ENCODE data around the gene COBL. TPM values are rescaled to one million over a fixed set of nuclear protein-coding genes. Genes with fewer than 3 reads are reported as not detected.

The COBL gene
- total RNA-seq, 1 experiment from 2014 or later = 8.6 TPM

- POLR2A ChIA-PET (ENCODE audit: unreplicated experiment) = no interaction called here
- peaks cover 18% of the 10 kb centered on the region for H3K4me1 ChIP-seq (ENCODE audit: insufficient read depth, low read length)
- no peaks in the 10 kb centered on the region for H3F3A ChIP-seq (ENCODE audit: low read length, unreplicated experiment)
- no peak overlapping the region for H3K9ac ChIP-seq (ENCODE audit: low read length)
- no peak overlapping the region for H3K4me3 ChIP-seq (ENCODE audit: low read length)
- TF ChIP-seq EZH2 (IDR thresholded peaks at IDR 0.05; ENCODE audit: low read length, unreplicated experiment) = no peak
- no peak for TF ChIP-seq EZH2phosphoT487 (IDR thresholded peaks at IDR 0.05; ENCODE audit: borderline replicate concordance, low read length)
- TF ChIP-seq CTCF (conservative IDR thresholded peaks at IDR 0.05; ENCODE audit: low read depth, low read length) = no peak
- intact Hi-C loops (cut with micrococcal nuclease) = loop anchor here (1.0 kb wide), 1 partner anchor 37 kb away; no protein-coding TSS in a partner anchor
- ATAC-seq (peak; percentile 48), DNase-seq (no peak)
- no peak overlapping the region for H2AFZ ChIP-seq (ENCODE audit: low read length)
- no TSS peak for BruUV-seq (replicated peaks)
- no peak overlapping the region for H3K27ac ChIP-seq (ENCODE audit: low read length)
- no peaks in the 10 kb centered on the region for H4K20me1 ChIP-seq (ENCODE audit: low read length)
- H3K9me2 ChIP-seq (replicated peaks; ENCODE audit: low read length) = no peaks in the 10 kb centered on the region
- no peaks in the 10 kb centered on the region for H3K27me3 ChIP-seq (ENCODE audit: low read length)
- H3K36me3 ChIP-seq (ENCODE audit: low read depth, low read length) = no peaks in the 10 kb centered on the region
- no peak overlapping the region for H3K4me2 ChIP-seq (ENCODE audit: low read length)
- no peaks in the 10 kb centered on the region for H3K9me3 ChIP-seq (ENCODE audit: low read length)
- no peaks in the 10 kb centered on the region for H3K79me2 ChIP-seq (ENCODE audit: low read length)
- CTCF ChIA-PET = no interaction called here
These were observed 178.2 kb downstream of the COBL start for GRCh38 chr7:51138123-51139085.

- peaks cover 15% of the 10 kb centered on the region for H3K4me1 ChIP-seq (ENCODE audit: insufficient read depth, low read length)
- POLR2A ChIA-PET (ENCODE audit: unreplicated experiment) = interaction anchor here (0.8 kb wide), 1 partner anchor 540 kb away, joined by 5 read pairs; no protein-coding TSS in a partner anchor
- H3K4me3 ChIP-seq (ENCODE audit: low read length) = no peak overlapping the region
- H3K27ac ChIP-seq (ENCODE audit: low read length) = no peak overlapping the region
- DNase-seq (no peak), ATAC-seq (no peak)
- intact Hi-C loops (cut with micrococcal nuclease) = no loop called here
- H2AFZ ChIP-seq (ENCODE audit: low read length) = no peak overlapping the region
- H3K27me3 ChIP-seq (ENCODE audit: low read length) = no peaks in the 10 kb centered on the region
- H3K9ac ChIP-seq (ENCODE audit: low read length) = no peak overlapping the region
- H4K20me1 ChIP-seq (ENCODE audit: low read length) = no peaks in the 10 kb centered on the region
- TF ChIP-seq CTCF (conservative IDR thresholded peaks at IDR 0.05; ENCODE audit: low read depth, low read length) (no peak), EZH2 (IDR thresholded peaks at IDR 0.05; ENCODE audit: low read length, unreplicated experiment) (no peak), EZH2phosphoT487 (IDR thresholded peaks at IDR 0.05; ENCODE audit: borderline replicate concordance, low read length) (no peak)
- H3K9me3 ChIP-seq (ENCODE audit: low read length) = no peaks in the 10 kb centered on the region
- H3K4me2 ChIP-seq (ENCODE audit: low read length) = no peak overlapping the region
- no peaks in the 10 kb centered on the region for H3K36me3 ChIP-seq (ENCODE audit: low read depth, low read length)
- CTCF ChIA-PET = no interaction called here
- H3K9me2 ChIP-seq (replicated peaks; ENCODE audit: low read length) = no peaks in the 10 kb centered on the region
- H3K79me2 ChIP-seq (ENCODE audit: low read length) = no peaks in the 10 kb centered on the region
- no TSS peak for BruUV-seq (replicated peaks)
- no peaks in the 10 kb centered on the region for H3F3A ChIP-seq (ENCODE audit: low read length, unreplicated experiment)
These were observed 181.0 kb downstream of the COBL start for GRCh38 chr7:51135576-51135975.

- Histone ChIP-seq H3K9me3 (ENCODE audit: low read length) (no peaks in the 10 kb centered on the region), H2AFZ (ENCODE audit: low read length) (no peak overlapping the region), H3K4me2 (ENCODE audit: low read length) (no peak overlapping the region), H3K27me3 (ENCODE audit: low read length) (no peaks in the 10 kb centered on the region), H3K36me3 (ENCODE audit: low read depth, low read length) (no peaks in the 10 kb centered on the region), H3K9me2 (replicated peaks; ENCODE audit: low read length) (no peaks in the 10 kb centered on the region), H3K9ac (ENCODE audit: low read length) (no peak overlapping the region), H3K79me2 (ENCODE audit: low read length) (no peaks in the 10 kb centered on the region), H4K20me1 (ENCODE audit: low read length) (no peaks in the 10 kb centered on the region), H3K4me1 (ENCODE audit: insufficient read depth, low read length) (no peaks in the 10 kb centered on the region), H3K4me3 (ENCODE audit: low read length) (no peak overlapping the region), H3K27ac (ENCODE audit: low read length) (no peak overlapping the region), H3F3A (ENCODE audit: low read length, unreplicated experiment) (no peaks in the 10 kb centered on the region)
- no peak for DNase-seq
- ChIA-PET CTCF (no interaction called here), POLR2A (ENCODE audit: unreplicated experiment) (no interaction called here)
- intact Hi-C loops (cut with micrococcal nuclease) = no loop called here
- no TSS peak for BruUV-seq (replicated peaks)
- no peak for TF ChIP-seq CTCF (conservative IDR thresholded peaks at IDR 0.05; ENCODE audit: low read depth, low read length)
- no peak for TF ChIP-seq EZH2phosphoT487 (IDR thresholded peaks at IDR 0.05; ENCODE audit: borderline replicate concordance, low read length)
- TF ChIP-seq EZH2 (IDR thresholded peaks at IDR 0.05; ENCODE audit: low read length, unreplicated experiment) = no peak
- no peak for ATAC-seq
These were observed 182.6 kb downstream of the COBL start for GRCh38 chr7:51134013-51134441.

Data from PC-3 (cell line).